Measurements from ENCODE around the gene TTC7B.
"Not testable (repeated sequence)": the region's sequence is repeated elsewhere in the genome, so short reads cannot be mapped to it uniquely, and the experiment has no call there.

Gene TTC7B

DNA sequence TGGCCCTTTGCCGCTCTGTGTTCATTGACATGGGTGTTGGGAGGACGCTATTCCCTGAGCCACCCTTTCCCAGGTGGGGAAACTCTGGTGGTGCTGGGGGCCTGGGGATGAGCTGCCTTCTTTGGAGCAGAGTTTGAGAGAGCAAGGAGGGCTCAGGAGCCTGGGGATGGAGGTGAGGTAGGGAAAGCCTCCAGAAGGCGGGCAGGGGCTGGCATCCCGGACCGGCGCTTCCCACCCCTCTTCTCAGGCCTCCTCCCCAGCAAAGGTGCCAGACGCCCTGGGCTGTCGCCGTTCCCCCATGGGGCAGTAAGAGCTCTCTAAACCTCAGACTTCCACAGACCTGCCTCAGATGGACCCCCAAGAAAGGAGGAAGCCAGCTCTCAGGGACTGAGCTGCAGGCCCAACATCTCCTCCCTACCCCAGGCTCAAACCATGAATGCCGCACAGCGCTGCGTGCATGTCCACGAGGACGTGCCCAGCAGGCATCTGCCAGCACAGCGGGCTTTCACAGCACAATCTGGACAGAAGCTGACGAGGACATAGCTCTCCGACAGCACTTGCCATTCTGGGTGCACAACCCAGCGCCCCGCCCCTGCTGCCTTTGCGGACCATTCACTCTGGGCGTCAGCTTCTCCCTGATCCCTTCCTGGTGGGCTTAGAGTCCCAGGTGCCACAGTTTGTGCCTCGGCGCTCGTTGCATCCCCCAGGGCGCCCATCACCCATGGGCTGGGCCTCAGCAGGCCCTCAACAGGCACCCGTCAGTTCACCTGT lies 14.9 kb upstream of the TTC7B start:
- DNase-seq: no peak

DNA sequence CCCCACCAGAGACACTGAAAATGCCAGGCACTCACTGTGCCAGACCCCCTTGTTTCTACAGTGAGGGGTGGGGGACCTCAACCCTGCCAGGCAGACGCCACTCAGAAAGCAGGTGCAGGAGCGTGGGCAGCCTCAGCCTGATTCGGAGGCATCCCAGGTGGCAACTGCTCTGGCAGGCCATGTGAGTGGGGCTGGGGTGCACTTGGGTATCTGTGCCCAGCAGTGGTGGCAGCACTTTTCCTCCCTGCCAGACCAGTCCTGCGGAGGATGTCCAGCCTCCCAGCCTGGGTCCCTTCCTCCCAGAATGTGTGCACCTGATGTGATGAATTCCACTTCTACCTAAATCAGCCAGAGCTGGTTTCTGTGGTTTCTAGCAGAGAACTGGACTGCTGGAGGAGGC lies 13.4 kb upstream of the TTC7B start:
- DNase-seq: no peak

GRCh38 chr14:90828642-90829487 lies 12.6 kb upstream of the TTC7B start:
- DNase-seq: no peak

- peak; percentile 88 for DNase-seq
These were observed 11.8 kb upstream of the TTC7B start for GRCh38 chr14:90827919-90828610.

- DNase-seq: not testable (repeated sequence)
These were observed 7.3 kb upstream of the TTC7B start for GRCh38 chr14:90823542-90823941.

GRCh38 chr14:90820958-90821357 lies 4.7 kb upstream of the TTC7B start:
- no peak for DNase-seq

GRCh38 chr14:90819734-90820393 lies 3.6 kb upstream of the TTC7B start:
- DNase-seq: no peak

- no peak for DNase-seq
These were observed 2.5 kb upstream of the TTC7B start for GRCh38 chr14:90818715-90819114.

- DNase-seq: no peak
These were observed 629 bp upstream of the TTC7B start for GRCh38 chr14:90816681-90817436.

DNA sequence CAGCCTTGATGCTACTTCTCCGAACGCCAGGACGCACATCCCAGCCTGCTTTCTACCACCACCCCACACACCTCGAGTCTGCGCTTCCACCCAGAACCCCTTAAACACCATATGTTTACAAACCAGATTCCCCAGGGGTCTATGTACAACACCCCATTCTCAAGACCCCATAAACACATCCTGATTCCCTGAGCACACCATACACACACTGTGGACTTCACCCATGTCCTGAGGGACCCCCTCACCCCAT lies 733 bp downstream of the TTC7B start:
- DNase-seq: no peak

GRCh38 chr14:90814806-90815571 lies 1.2 kb downstream of the TTC7B start:
- DNase-seq: no peak

- no peak for DNase-seq
These were observed 2.8 kb downstream of the TTC7B start for GRCh38 chr14:90813442-90813841.

DNA sequence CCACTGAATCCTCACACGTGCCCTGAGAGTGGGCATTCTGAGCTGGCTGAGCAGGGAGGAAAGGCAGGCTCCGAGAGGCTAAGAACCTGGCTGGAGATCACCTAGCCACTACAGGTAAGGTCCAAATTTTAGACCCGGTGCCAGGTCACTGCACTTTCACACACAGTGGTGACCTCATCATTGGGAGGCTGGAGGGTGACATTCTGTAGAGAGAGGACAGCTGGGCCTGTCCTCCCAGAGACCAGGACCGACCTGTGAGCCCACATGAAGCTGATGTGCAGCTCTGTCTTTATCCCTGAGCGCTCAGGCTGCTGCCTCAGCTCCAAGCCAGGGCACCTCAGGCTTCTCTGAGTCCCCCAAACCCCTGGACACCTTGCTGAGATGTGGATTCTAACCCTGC lies 4.1 kb downstream of the TTC7B start:
- no peak for DNase-seq

DNA sequence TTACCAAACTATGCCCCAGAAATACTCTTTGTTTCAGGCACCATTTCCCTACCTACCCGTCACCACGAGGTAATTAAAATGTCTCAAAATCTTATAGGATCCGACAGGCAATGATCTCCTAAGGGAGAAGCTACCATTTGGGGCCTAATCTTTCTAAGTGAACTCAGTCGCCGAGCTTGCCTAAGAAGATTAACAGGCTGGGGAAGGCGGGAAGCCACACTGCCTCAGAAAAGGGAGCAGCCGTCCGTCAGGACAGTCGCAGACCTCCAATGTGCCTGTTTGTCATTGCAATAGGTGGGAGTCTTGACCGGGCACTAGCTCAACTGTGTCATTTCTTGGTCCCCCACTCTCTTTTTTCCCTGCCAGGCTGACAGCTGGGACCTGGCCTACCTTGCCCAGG lies 4.6 kb downstream of the TTC7B start:
- DNase-seq: no peak

DNA sequence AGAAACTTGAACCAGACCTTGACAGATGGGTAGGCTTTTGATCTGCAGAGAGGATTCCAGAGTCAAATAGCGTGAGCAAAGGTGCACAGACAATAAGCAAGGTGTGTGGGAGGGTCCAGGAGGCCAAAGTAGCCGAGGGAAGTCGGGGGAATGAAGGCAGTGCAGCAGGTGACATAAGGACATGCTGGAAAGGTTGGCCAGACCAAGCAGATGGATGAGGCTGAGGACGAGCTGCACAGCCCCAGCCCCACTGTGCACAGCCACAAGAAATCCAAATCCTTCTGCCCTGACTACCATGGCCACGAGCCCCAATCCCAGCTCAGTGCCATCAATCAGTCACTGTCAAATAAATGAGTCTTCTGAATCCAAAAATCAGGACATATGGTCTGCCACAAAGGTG lies 5.4 kb downstream of the TTC7B start:
- DNase-seq: no peak

- no peak for DNase-seq
These were observed 6.5 kb downstream of the TTC7B start for GRCh38 chr14:90809530-90810312.

GRCh38 chr14:90808759-90809529 lies 7.3 kb downstream of the TTC7B start:
- no peak for DNase-seq

DNA sequence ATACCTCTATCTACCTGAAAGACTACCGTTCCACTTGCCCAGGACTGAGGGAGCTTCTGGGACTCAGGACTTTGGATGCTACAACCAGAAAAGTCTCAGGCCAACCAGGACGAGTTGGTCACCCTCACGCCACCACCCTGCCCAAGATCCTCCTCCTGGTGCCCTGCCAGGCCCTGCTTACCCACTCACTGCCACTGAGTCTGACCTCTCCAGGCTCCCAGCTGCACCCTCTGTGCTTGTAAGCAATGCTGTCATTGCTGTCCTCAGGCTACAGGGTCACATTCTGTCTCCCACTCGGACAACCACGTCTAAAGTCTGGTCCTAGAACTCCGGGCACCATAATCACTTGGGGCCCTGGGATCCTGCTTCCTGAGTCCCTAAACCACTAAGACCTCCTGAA lies 9.2 kb downstream of the TTC7B start:
- no peak for DNase-seq

GRCh38 chr14:90805662-90806540 lies 10.3 kb downstream of the TTC7B start:
- DNase-seq: no peak
